T-helper 1 cell treated with Interleukin-12 subunit alpha and Interleukin-12 subunit beta and Interleukin-4 antibody, amounts not matched to agents 30 μg/mL and 1 μg/mL, for 36 hours (primary cell): ENCODE data around the gene C19orf85.
A peak's percentile ranks its signal among the peaks of the same experiment; 100 is the strongest.
"Not testable (repeated sequence)": the region's sequence is repeated elsewhere in the genome, so short reads cannot be mapped to it uniquely, and the experiment has no call there.

Experiments used
- H3K27ac Mint-ChIP-seq: one replicate; pipeline ENCODE4 v1.8.0; 2021; ENCODE audit warnings: mild to moderate bottlenecking, mixed read lengths
- H3K27me3 Mint-ChIP-seq: one replicate; pipeline ENCODE4 v1.8.0; 2021; ENCODE audit warnings: low read depth, mixed read lengths
- H3K36me3 Mint-ChIP-seq: one replicate; pipeline ENCODE4 v1.8.0; 2021; ENCODE audit warnings: low read depth, mixed read lengths
- H3K4me1 Mint-ChIP-seq: one replicate; pipeline ENCODE4 v1.8.0; 2021; ENCODE audit warnings: low read depth, mixed read lengths
- H3K4me3 Mint-ChIP-seq: one replicate; pipeline ENCODE4 v1.8.0; 2021; ENCODE audit warnings: mild to moderate bottlenecking, moderate library complexity, mixed read lengths
- H3K9me3 Mint-ChIP-seq: one replicate; pipeline ENCODE4 v1.8.0; 2021; ENCODE audit warnings: mixed read lengths

Gene C19orf85

DNA sequence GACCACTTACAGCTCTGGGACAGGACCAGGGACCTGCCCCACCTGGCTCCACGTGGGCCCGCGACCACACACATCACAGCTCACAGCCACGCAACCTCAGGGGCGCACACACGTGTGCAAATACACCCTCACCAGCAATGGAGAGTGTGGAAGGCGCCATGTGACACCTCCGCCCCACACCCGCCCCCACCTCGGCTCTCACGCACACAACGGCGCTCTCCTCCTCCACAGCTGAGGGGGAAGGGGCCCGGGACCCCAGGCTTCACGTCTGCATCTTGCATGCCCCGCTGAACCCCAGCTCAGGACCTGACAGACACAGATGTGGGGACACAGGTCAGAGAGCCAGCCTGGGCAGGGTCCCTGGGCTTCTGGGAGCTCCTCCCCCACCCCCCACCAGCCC, 15.1 kb downstream of the C19orf85 start:
- H3K9me3 Mint-ChIP-seq = no peaks in the 10 kb centered on the region
- peaks cover 3% of the 10 kb centered on the region for H3K36me3 Mint-ChIP-seq
- H3K4me3 Mint-ChIP-seq = no peak overlapping the region

DNA sequence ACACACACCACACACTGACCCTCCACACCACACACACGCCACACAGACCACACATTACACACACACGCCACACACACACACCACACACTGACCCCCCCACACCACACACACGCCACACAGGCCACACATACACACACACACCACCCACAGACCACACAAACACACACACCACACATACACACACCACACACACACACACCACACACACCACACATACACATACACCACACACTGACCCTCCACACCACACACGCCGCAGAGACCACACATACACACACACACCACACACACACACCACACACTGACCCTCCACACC, 16.4 kb downstream of the C19orf85 start:
- H3K4me3 Mint-ChIP-seq, H3K4me1 Mint-ChIP-seq, H3K36me3 Mint-ChIP-seq, H3K27ac Mint-ChIP-seq, H3K9me3 Mint-ChIP-seq: not testable (repeated sequence)
- H3K27me3 Mint-ChIP-seq = peaks cover 50% of the 10 kb centered on the region

More for the DNA sequence above, 15.1 kb downstream of the C19orf85 start:
- Mint-ChIP-seq H3K27me3 (peaks cover 47% of the 10 kb centered on the region), H3K27ac (no peak overlapping the region), H3K4me1 (peaks cover 4% of the 10 kb centered on the region)

GRCh38 chr19:55447421-55448174, 17.0 kb downstream of the C19orf85 start:
- Mint-ChIP-seq H3K36me3 (no peaks in the 10 kb centered on the region), H3K27ac (no peak overlapping the region), H3K9me3 (no peaks in the 10 kb centered on the region), H3K4me3 (no peak overlapping the region), H3K4me1 (peaks cover 3% of the 10 kb centered on the region), H3K27me3 (peaks cover 50% of the 10 kb centered on the region)

GRCh38 chr19:55446060-55446459, 18.5 kb downstream of the C19orf85 start:
- Mint-ChIP-seq H3K9me3 (no peaks in the 10 kb centered on the region), H3K36me3 (no peaks in the 10 kb centered on the region), H3K4me1 (peaks cover 8% of the 10 kb centered on the region), H3K27ac (no peak overlapping the region), H3K4me3 (no peak overlapping the region), H3K27me3 (peaks cover 49% of the 10 kb centered on the region)

- Mint-ChIP-seq H3K4me1 (peaks cover 11% of the 10 kb centered on the region), H3K36me3 (no peaks in the 10 kb centered on the region), H3K27ac (no peak overlapping the region), H3K27me3 (peaks cover 52% of the 10 kb centered on the region), H3K9me3 (no peaks in the 10 kb centered on the region), H3K4me3 (no peak overlapping the region)
Measured at GRCh38 chr19:55444646-55445045, 19.9 kb downstream of the C19orf85 start.

- Mint-ChIP-seq H3K27ac (no peak overlapping the region), H3K36me3 (no peaks in the 10 kb centered on the region), H3K27me3 (peaks cover 58% of the 10 kb centered on the region), H3K4me1 (peaks cover 11% of the 10 kb centered on the region), H3K4me3 (no peak overlapping the region), H3K9me3 (no peaks in the 10 kb centered on the region)
Measured at GRCh38 chr19:55443824-55444480, 20.6 kb downstream of the C19orf85 start.

GRCh38 chr19:55443045-55443823, 21.3 kb downstream of the C19orf85 start, which contains the start of gene SHISA7:
SHISA7 (minus strand) TSS chr19:55443300; CDS start chr19:55442863, 437 bp downstream.
- H3K27ac Mint-ChIP-seq = no peak within 1 kb of the TSS
- no peak within 1 kb of the TSS for H3K4me3 Mint-ChIP-seq
- peaks cover 61% of the 10 kb centered on the region for H3K27me3 Mint-ChIP-seq
- no peaks in the 10 kb centered on the region for H3K36me3 Mint-ChIP-seq
- no peaks in the 10 kb centered on the region for H3K9me3 Mint-ChIP-seq
- H3K4me1 Mint-ChIP-seq = peaks cover 11% of the 10 kb centered on the region

DNA sequence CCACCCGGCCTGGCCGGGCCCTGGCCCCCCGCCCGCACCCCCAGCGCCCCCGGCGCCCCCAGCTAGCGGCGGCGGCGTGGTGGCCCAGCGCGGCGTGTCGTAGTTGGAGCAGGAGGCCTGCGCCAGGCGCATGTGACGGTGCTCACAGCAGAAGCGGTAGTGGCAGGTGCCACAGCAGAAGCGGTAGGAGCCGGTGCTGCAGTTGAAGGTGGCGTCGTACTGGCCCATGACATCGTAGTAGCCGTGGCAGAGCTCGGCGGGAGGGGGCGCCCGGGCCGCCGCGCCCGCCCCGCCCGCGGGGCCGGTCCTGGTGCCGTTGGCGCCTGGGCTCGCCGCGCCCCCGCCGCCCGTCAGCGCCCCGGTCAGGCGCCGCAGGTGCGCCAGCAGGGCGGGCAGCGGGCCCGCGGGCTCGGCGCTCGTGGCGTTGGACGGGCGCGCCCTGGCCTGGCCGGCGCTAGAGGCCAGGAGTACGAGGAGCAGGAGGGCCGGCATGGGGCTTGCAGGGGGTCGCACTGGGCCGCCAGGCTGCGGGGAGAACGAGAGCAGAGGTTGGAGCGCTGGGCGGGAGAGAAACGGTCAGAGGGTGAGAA, 22.1 kb downstream of the C19orf85 start:
- no peak overlapping the region for H3K27ac Mint-ChIP-seq
- H3K9me3 Mint-ChIP-seq = no peaks in the 10 kb centered on the region
- H3K4me3 Mint-ChIP-seq = no peak overlapping the region
- peaks cover 63% of the 10 kb centered on the region for H3K27me3 Mint-ChIP-seq
- no peaks in the 10 kb centered on the region for H3K36me3 Mint-ChIP-seq
- H3K4me1 Mint-ChIP-seq = peaks cover 11% of the 10 kb centered on the region

DNA sequence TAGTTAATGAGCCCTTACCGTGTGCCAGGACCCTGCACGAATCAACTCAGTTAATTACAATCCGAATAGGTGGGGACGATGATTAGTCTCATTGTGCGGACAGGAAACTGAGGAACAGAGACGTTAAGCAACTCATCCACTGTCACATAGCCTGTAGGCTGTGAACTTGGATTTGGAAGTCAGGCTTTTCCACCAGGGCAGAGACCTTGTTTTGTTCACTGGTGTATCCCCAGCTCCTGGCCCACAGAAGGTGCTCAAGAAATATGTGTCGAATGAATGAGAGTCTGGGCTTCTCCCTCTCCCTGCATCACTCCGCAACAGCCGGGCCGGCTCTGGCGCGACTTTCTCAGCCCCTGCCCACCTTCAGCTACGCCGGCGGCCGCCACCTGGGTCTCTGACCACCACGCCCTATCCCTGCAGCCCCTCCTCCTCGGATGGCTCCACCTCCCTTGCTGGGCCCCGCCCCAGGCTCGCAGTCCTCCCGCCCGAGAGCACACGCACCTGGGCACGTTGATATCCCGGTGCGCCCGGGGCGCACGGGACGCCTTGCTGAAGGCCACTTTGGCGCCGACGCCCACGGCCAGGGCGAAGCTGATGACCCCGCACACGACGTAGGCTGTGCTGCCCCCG, 22.7 kb downstream of the C19orf85 start:
- Mint-ChIP-seq H3K9me3 (no peaks in the 10 kb centered on the region), H3K4me3 (no peak overlapping the region), H3K27me3 (peaks cover 70% of the 10 kb centered on the region), H3K36me3 (no peaks in the 10 kb centered on the region), H3K27ac (no peak overlapping the region), H3K4me1 (peaks cover 12% of the 10 kb centered on the region)

DNA sequence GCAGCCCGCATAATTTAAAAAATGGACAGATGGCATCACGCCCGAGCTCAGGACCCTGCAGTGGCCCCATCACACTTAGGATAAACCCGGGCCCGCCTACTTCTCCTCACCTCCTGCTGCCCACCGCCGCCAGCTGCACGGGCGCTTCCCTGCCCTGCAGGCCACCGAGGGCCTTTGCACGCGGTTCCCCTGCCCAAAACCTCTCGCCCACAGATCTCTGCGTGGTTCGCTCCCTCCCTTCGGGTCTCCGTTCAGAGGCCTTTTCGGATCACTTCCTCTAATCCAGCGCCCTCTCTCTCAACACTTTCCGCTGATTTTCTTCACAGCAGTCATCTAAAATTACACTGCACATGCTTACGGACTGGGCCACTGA, 23.2 kb downstream of the C19orf85 start:
- H3K9me3 Mint-ChIP-seq = no peaks in the 10 kb centered on the region
- H3K27ac Mint-ChIP-seq = peak overlapping the region; percentile 0
- no peaks in the 10 kb centered on the region for H3K36me3 Mint-ChIP-seq
- H3K4me3 Mint-ChIP-seq = no peak overlapping the region
- H3K27me3 Mint-ChIP-seq = peaks cover 74% of the 10 kb centered on the region
- peaks cover 13% of the 10 kb centered on the region for H3K4me1 Mint-ChIP-seq

DNA sequence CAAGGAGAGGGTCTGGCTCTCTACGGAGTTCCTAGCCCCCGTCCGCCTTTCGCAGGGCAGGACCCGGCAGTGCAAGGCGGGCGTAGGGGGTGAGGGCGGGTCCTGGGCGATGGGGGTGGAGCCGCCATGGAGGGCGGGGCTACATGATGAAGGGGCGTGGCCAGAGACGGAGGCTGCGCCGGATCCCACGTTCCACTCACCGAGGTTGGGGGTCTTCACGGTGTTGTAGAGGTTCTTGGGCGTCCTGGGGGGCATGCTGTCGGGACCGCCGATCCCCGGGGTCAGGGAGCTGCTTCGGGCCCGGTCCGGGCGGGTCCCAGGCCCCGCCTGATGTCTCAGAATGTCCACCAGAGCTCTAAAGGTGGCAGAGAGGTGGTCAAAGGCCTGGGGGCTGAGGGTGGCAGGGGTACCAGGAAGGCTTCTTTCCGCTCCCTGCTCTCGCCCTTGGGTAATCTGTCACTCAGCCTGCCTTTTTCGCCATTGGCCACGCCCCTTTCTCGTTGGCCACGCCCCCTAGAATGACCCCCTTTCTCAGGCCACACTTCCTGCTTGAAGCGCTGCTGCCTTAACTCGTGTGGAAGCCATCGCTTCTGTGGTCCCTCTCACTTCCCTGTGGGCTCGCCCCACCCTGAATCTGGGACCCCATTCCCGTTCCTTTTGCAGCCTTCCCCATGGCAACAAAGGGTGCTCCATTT, 24.0 kb downstream of the C19orf85 start:
- Mint-ChIP-seq H3K36me3 (no peaks in the 10 kb centered on the region), H3K27ac (peak overlapping the region; percentile 0), H3K27me3 (peaks cover 68% of the 10 kb centered on the region), H3K9me3 (no peaks in the 10 kb centered on the region), H3K4me3 (no peak overlapping the region), H3K4me1 (peaks cover 13% of the 10 kb centered on the region)

DNA sequence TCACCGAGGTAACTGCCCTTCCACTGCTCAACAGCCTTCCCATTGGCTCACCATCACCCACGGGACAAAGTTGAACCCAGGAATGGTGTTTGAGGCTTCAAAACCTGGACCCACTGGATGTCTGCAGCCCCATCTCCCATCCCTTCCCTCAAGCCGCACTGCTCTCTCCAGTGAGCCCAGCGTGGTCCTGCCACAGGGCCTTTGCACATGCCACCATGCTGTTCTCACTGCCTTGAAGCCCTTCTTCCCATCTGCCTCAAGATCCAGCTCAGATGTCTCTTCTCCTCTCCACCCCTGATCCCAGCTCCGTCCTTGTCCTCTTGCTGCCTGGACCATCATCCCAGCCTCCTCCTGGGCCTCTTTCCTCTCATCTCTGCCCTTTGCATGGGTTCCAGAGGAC, 25.5 kb downstream of the C19orf85 start:
- Mint-ChIP-seq H3K36me3 (no peaks in the 10 kb centered on the region), H3K4me1 (peaks cover 13% of the 10 kb centered on the region), H3K27me3 (peaks cover 55% of the 10 kb centered on the region), H3K9me3 (no peaks in the 10 kb centered on the region), H3K4me3 (no peak overlapping the region), H3K27ac (no peak overlapping the region)

GRCh38 chr19:55437410-55437809, 27.1 kb downstream of the C19orf85 start:
- H3K4me3 Mint-ChIP-seq = no peak overlapping the region
- peaks cover 47% of the 10 kb centered on the region for H3K27me3 Mint-ChIP-seq
- peaks cover 13% of the 10 kb centered on the region for H3K4me1 Mint-ChIP-seq
- no peak overlapping the region for H3K27ac Mint-ChIP-seq
- no peaks in the 10 kb centered on the region for H3K36me3 Mint-ChIP-seq
- H3K9me3 Mint-ChIP-seq = no peaks in the 10 kb centered on the region

- H3K9me3 Mint-ChIP-seq = no peaks in the 10 kb centered on the region
- H3K27me3 Mint-ChIP-seq = peaks cover 49% of the 10 kb centered on the region
- no peak overlapping the region for H3K27ac Mint-ChIP-seq
- no peaks in the 10 kb centered on the region for H3K36me3 Mint-ChIP-seq
- H3K4me3 Mint-ChIP-seq = no peak overlapping the region
- peaks cover 13% of the 10 kb centered on the region for H3K4me1 Mint-ChIP-seq
Measured at GRCh38 chr19:55436847-55437246, 27.7 kb downstream of the C19orf85 start.
